ENCODE measurements around the gene TIMM9. TPM values are rescaled to one million over a fixed set of nuclear protein-coding genes. Genes with fewer than 3 reads are reported as not detected.

Gene TIMM9
- total and polyA plus RNA-seq, 4 donors: 8.4 to 38.1 (median 17.3) TPM

- peak; percentile 7 for TF ChIP-seq SP1 (IDR thresholded peaks at IDR 0.05)
- TF ChIP-seq RXRA (IDR thresholded peaks at IDR 0.05): peak; percentile 66 to 70
- no peak for TF ChIP-seq FOXA1 (IDR thresholded peaks at IDR 0.05)
- Histone ChIP-seq H3K27ac (ENCODE audit: low read depth in 1 of 2, low read length in 2 of 2) (no peak overlapping the region), H3K4me1 (ENCODE audit: control insufficient read depth in 4 of 4, insufficient read depth in 4 of 4, low read length in 3 of 4) (no peaks in the 10 kb centered on the region), H3K27me3 (ENCODE audit: control insufficient read depth in 4 of 4, insufficient read depth in 4 of 4, low read length in 3 of 4) (no peaks in the 10 kb centered on the region), H3K4me3 (ENCODE audit: low read depth in 1 of 3, low read length in 3 of 3) (no peak overlapping the region), H3K9ac (ENCODE audit: low read depth in 1 of 2, low read length in 2 of 2) (no peak overlapping the region), H3K36me3 (ENCODE audit: control insufficient read depth in 4 of 4, insufficient read depth in 3 of 4, low read depth in 1 of 4, low read length in 3 of 4) (peaks cover 0 to 14% (median 5%) of the 10 kb centered on the region in 4 donors), H3K9me3 (ENCODE audit: control insufficient read depth in 4 of 4, low read length in 3 of 4) (no peaks in the 10 kb centered on the region)
- DNase-seq (ENCODE audit: low spot score): no peak
- 70% methylated on average over 10 of the region's 10 CpGs for WGBS
These were observed 11.4 kb downstream of the TIMM9 start for GRCh38 chr14:58415636-58416547.

GRCh38 chr14:58414845-58415244, 12.5 kb downstream of the TIMM9 start:
- H3K9ac ChIP-seq (ENCODE audit: low read depth in 1 of 2, low read length in 2 of 2): no peak overlapping the region
- DNase-seq (ENCODE audit: low spot score): no peak
- no peaks in the 10 kb centered on the region for H3K9me3 ChIP-seq (ENCODE audit: control insufficient read depth in 4 of 4, low read length in 3 of 4)
- H3K4me3 ChIP-seq (ENCODE audit: low read depth in 1 of 3, low read length in 3 of 3): no peak overlapping the region
- H3K36me3 ChIP-seq (ENCODE audit: control insufficient read depth in 4 of 4, insufficient read depth in 3 of 4, low read depth in 1 of 4, low read length in 3 of 4): peaks cover 5 to 23% (median 12%) of the 10 kb centered on the region in 4 donors
- no peaks in the 10 kb centered on the region for H3K27me3 ChIP-seq (ENCODE audit: control insufficient read depth in 4 of 4, insufficient read depth in 4 of 4, low read length in 3 of 4)
- no peak overlapping the region for H3K27ac ChIP-seq (ENCODE audit: low read depth in 1 of 2, low read length in 2 of 2)
- 100% methylated on average over 1 of the region's 1 CpG for WGBS
- H3K4me1 ChIP-seq (ENCODE audit: control insufficient read depth in 4 of 4, insufficient read depth in 4 of 4, low read length in 3 of 4): no peaks in the 10 kb centered on the region
- TF ChIP-seq RXRA (IDR thresholded peaks at IDR 0.05): no peak
- no peak for TF ChIP-seq RAD21 (IDR thresholded peaks at IDR 0.05)
- TF ChIP-seq, protein P1, sequence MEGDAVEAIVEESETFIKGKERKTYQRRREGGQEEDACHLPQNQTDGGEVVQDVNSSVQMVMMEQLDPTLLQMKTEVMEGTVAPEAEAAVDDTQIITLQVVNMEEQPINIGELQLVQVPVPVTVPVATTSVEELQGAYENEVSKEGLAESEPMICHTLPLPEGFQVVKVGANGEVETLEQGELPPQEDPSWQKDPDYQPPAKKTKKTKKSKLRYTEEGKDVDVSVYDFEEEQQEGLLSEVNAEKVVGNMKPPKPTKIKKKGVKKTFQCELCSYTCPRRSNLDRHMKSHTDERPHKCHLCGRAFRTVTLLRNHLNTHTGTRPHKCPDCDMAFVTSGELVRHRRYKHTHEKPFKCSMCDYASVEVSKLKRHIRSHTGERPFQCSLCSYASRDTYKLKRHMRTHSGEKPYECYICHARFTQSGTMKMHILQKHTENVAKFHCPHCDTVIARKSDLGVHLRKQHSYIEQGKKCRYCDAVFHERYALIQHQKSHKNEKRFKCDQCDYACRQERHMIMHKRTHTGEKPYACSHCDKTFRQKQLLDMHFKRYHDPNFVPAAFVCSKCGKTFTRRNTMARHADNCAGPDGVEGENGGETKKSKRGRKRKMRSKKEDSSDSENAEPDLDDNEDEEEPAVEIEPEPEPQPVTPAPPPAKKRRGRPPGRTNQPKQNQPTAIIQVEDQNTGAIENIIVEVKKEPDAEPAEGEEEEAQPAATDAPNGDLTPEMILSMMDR (IDR thresholded peaks at IDR 0.05; ENCODE audit: low read depth, low read length, missing input control): no peak
- TF ChIP-seq HNF4A (conservative IDR thresholded peaks at IDR 0.05): no peak
- TF ChIP-seq EGR1 (IDR thresholded peaks at IDR 0.05; ENCODE audit: low read depth in 2 of 2): no peak
- no peak for TF ChIP-seq FOXA2 (IDR thresholded peaks at IDR 0.05)
- TF ChIP-seq REST (IDR thresholded peaks at IDR 0.05): no peak
- no peak for TF ChIP-seq YY1 (IDR thresholded peaks at IDR 0.05)
- no peak for TF ChIP-seq FOXA1 (IDR thresholded peaks at IDR 0.05)
- no peak for TF ChIP-seq TAF1 (conservative IDR thresholded peaks at IDR 0.05)
- no peak for TF ChIP-seq HNF4G (IDR thresholded peaks at IDR 0.05)
- TF ChIP-seq, protein P2, sequence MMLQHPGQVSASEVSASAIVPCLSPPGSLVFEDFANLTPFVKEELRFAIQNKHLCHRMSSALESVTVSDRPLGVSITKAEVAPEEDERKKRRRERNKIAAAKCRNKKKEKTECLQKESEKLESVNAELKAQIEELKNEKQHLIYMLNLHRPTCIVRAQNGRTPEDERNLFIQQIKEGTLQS (IDR thresholded peaks at IDR 0.05): no peak
- TF ChIP-seq NR2F2 (IDR thresholded peaks at IDR 0.05): no peak
- TF ChIP-seq SP1 (IDR thresholded peaks at IDR 0.05): no peak
